Measurements from ENCODE around the gene TPP1.

TPP1 gene

DNA sequence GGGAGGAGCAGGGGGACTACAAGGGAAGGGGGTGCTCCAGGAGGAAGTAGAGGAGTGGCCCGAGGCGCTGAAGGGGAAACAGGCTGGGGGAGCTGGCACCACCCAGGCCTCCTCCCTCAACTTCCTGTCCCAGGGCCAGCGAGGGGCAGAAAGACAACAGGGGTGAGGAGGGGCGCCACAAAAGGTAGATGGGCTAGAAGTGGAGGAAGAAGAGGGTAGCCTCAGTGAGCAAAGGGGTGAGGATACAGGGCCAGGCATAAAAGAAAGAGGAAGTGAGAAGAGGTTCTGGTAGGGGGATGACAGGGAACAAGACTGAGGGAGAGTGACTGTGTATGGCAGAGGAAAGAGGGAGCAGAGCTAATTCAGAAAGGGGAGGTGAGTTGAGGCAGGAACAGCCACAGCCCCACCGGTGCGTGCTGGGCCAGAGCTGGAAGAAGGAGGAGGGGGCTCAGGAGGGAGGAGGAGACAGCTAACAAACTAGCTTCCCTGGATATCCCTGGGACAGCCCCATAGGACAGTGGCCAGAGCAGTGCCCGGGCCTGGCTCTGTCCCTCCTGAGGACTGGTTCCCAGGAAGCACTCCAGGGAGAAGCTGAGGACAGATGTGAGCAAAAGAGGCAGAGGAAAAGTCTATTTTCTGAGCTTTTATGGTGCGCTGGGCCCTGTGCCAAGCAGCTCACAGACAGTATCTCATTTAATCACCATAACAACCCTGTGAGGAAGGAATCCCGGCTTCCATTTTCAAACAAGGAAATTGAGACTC lies 27.9 kb upstream of the TPP1 start:
- DNase-seq (ENCODE audit: low spot score) = no peak

GRCh38 chr11:6646576-6646917 lies 27.3 kb upstream of the TPP1 start:
- no peak for DNase-seq (ENCODE audit: low spot score)

GRCh38 chr11:6646071-6646470 lies 26.8 kb upstream of the TPP1 start:
- DNase-seq (ENCODE audit: low spot score) = no peak

DNA sequence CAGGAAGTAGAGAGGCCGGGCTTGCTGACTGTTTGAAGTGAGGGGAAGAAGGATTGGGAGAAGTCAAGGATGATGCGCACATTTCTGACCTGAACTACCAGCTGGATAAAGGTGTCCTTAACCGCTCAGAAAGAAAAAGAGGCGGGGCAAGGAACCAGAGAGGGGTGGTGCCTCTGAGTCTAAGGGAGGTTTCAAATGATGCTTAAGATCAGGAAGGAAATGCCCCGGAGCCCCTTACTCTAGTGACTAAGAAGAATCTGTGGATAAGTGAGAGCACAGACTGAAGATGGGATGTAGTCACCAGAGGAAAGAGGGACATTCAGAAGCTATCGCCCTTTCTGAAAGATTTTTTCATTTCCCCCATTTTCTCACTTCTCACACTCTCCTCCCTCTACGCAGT lies 23.7 kb upstream of the TPP1 start:
- DNase-seq (ENCODE audit: low spot score) = no peak

DNA sequence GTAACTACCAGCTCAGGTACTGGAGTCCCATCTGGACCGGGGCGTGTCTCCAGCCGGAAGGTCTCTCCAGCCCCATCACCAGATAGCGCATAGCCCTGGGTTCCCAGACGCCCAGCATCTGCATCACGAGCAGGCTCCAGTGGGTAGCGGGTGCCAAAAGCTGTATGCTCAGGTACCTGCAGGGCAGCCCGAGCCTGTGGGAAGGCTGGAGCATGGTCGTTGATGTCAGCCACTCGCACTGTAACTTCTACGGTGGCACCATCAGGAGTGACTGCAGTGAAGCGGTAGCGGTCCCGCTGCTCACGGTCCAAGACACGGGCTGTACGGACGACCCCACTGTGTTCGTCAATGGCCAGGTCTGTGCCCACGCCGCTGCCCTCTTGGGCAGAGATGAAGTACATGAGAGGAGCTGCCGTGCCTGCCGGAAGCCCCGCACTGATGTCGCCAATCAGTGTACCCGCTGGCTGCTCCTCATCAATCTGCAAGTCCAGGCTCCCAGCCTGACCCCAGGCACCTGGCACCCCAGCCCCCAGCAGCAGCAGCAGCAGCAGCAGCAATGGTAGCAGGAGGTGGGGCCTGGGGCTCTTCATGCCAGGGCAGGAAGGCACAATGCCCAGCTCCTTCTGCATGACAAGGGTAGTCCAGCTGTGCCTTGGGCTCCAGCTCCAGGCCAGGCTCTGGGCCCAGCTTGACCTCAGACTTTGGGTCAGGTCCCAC lies 21.9 kb upstream of the TPP1 start:
- DNase-seq (ENCODE audit: low spot score) = no peak

DNA sequence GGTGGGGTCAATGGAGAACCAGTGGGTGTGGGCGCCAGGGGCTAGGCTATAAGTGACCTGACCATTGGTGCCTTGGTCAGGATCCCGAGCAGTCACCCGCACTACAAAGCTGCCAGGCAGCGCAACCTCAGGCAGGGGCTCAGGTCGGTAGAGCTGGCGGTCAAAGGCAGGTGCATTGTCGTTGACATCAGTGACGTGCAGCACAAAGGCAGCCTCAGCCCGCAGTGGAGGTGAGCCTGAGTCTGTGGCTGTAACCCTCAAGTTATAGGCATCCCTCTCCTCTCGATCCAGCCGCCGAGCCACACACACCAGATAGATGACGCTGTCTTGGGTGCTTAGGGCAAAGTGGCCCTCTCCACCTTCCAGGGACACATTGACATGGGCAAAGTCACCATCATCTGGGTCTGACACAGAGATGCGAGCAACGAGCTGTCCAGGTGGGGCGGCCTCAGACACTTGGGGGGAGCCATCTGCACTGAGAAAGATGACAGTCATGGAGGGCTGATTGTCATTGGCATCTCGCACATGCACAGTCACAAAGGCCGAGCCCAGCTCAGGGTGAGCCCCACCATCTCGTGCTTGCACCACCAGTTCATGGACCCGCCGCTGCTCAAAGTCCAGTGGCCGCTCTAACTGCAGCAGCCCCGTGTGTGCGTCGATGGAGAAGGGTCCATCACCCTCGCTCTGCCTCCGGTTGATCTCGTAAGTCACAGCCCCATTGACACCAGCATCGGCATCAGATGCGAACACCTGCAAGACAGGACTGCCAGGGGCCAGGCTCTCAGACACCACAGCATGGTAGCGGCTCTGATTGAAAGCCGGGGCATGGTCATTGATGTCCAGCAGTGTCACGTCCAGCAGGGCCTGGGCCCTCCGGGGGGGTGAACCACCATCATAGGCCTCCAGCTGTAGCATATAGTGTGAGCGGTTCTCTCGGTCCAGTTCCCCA lies 21.1 kb upstream of the TPP1 start:
- DNase-seq (ENCODE audit: low spot score) = no peak

GRCh38 chr11:6638429-6638828 lies 19.2 kb upstream of the TPP1 start:
- DNase-seq (ENCODE audit: low spot score) = no peak

GRCh38 chr11:6637871-6638270 lies 18.6 kb upstream of the TPP1 start:
- no peak for DNase-seq (ENCODE audit: low spot score)

DNA sequence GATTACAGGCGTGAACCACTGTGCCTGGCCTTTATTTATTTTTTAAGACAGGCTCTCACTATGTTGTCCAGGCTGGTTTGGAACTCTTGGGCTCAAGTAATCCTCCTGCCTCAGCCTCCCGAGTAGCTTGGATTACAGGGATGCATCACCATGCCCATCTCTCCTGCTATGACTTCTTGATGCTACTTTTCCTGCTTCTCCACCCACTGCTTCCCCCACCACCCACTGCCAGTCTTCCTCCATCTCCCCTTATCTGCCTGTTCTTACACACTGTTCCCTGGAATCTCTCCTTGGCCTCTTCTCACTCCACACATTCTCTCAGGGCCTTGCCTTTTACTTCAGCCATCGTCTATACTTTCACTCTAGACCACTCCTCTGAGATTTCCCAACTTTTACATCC lies 17.3 kb upstream of the TPP1 start:
- DNase-seq (ENCODE audit: low spot score) = no peak

DNA sequence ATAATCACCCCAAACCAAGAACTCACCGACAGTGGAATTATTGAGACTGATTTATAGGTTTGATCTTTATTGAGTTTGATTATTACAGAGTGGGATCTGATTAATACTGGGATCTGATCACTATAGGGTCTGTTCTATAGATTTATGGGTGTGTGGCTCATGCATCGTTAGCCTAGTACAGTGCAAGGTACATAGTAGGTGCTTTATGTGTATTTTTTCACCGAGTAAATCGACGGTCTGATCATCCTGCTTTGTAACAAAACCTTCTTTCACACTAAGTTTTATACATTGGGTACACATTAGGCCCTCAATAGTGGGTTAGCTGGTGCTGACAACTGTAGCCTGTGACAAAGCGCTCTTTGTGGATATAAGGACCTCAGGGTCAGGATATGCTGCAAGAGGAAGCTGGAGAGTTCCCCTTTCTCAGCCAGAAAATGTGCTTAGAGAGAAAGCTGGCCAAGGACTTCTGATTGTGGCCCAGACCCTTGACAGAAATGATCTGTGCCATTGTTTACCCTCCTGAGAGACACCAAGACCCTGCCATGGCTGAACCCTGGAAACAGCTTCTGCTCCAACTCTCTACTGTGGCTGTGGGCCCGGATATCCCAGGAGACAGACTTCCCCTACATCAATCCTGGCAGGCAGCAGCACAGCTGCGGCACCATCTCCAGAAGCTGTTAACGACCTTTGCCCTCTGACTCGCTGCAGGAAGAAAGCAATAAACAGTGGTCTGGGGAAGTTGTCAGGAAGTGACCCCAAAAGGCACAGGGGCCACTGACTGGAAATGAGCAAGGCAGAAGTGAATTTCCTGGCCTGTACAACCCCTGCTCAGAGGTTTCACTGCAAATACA lies 16.1 kb upstream of the TPP1 start:
- peak; percentile 39 for DNase-seq (ENCODE audit: low spot score)

- no peak for DNase-seq (ENCODE audit: low spot score)
Measured at GRCh38 chr11:6634534-6634933, 15.3 kb upstream of the TPP1 start.

DNA sequence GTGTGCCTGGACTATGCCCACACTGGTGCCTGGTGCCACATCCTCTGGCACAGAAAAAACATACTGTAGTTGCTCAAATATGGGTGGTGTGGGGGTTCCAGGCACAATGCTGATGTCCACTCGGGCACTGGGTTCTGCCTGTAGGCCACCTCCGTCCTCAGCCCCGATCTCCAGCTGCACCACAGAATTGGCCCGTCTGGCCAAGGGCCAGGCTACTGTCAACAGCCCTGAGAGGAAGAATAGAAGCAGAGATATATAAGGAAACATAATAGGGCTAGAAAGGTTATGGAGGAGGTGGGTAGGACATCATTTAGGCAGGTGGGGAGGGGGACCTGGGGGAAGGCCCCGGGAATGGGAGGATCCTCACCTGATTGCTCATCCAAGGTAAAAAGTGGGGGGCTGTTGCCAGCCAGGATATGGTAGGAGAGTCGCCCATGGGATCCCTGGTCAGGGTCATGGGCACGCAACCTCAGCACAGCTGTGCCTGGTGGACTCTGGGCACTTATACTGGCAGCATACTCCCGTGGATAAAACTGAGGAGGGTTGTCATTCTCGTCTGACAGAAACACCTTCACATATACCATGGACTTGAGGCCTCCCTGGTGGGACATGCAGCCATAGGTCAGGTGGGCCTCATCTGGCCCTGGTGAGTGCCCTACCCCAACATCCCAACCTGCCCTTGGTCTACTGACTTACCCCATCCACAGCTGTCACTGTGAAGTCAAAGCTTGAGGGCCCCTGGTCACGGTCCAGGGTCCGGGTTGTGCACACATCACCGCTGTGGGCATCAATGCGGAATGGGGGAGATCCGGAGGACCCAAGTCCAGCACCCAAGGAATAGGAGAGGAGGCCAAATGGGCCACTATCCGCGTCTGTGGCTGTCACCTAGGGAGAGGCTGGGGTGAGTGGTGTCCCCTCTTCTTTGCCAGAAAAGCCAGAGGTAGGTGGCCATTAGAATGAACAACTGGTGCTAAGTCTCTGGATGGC lies 14.5 kb upstream of the TPP1 start:
- no peak for DNase-seq (ENCODE audit: low spot score)

GRCh38 chr11:6632116-6633073 lies 13.2 kb upstream of the TPP1 start:
- DNase-seq (ENCODE audit: low spot score) = no peak

DNA sequence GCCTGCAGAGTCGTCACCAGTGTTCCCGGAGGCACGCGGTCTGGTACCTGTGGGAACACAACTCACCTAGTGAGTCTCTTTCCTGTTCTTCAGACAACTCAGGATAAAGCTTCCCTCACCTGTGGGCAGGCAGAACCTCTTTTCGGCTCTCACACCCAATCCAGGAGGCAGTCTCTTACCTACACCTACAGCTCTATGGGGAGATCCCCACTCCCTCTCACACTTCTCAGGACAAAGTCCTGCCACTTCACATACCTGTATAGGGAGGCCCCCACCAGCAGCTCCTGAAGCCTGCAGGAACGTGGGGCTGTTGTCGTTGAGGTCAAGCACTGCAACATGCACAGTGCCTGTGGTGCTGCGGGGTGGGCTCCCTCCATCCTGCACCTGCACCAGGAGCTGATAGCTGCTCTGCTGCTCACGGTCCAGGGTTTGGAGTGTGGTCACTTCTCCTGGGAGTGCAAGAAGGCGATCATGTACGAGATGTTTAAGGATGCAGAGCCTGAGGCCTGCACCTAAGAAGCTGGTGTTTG lies 12.2 kb upstream of the TPP1 start:
- DNase-seq (ENCODE audit: low spot score) = no peak

DNA sequence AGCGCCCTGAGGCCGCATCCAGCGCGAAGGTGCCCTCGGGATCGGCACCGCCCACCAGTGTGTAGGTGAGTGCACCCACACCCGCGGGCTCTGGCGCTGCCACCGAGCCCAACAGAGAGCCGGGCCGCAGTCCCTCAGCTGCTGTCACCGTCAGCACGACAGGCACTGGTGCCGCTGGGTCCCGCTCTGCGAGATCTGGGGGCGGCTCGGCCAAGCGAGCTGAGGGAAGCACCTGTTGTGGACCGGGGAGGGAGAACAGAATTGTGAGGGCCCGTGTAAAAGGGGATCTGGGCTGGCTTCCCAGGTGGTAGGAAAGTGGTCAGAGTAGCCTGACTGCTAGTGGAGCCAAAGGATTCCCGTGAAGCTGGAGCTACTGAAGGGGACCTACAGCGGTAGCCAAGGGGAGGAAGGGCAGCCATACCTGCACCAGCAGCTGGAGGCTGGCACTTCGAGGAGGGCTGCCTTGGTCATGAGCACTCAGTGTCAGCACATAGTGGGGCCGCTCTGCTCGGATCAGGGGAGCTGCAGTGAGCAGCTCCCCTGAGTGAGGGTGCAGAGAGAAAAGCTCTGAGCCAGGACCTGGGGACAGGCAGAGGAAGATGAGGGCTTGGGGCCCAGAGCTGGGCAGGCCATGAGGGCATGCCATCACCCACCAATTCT lies 11.5 kb upstream of the TPP1 start:
- DNase-seq (ENCODE audit: low spot score) = no peak

GRCh38 chr11:6629892-6630631 lies 10.8 kb upstream of the TPP1 start:
- DNase-seq (ENCODE audit: low spot score) = no peak

DNA sequence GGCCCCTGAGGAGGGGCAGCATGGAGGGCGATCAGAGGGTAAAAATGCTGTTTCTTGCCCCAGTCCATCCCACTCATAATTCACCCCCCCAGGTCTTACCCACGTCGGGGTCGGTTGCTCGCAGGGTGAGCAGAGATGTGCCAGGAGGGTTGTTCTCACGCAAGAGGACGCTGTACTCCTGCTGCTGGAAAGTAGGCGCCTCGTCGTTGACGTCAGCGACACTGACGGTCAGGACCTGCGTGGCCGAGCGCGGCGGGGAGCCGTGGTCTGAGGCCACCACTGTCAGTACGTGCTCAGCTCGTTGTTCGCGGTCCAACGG lies 10.3 kb upstream of the TPP1 start:
- DNase-seq (ENCODE audit: low spot score) = no peak

GRCh38 chr11:6628526-6628925 lies 9.3 kb upstream of the TPP1 start:
- no peak for DNase-seq (ENCODE audit: low spot score)

All from RKO (cell line).